H1 (cell line): ENCODE results near the gene UVSSA. TPM values are rescaled to one million over a fixed set of nuclear protein-coding genes. Genes with fewer than 3 reads are reported as not detected.

Experiments used
- CHD1 ChIP-seq: IDR thresholded peaks from 2 replicates; pipeline ENCODE4 v1.6.1; 2012; ENCODE audit warnings: low read depth, low read length, improper control_type of control experiment
- CHD7 ChIP-seq: fragments of 300-600 bp; sonication (generic); IDR thresholded peaks from 2 replicates; pipeline ENCODE4 v1.7.1; 2012; ENCODE audit warnings: low read length, moderate library complexity, mild to moderate bottlenecking, inconsistent platforms; ENCODE audit not compliant: insufficient replicate concordance
- CTCF ChIP-seq, 3 experiments: IDR thresholded peaks; 1 replicate in 2 of 3; 2 replicates in 1 of 3; pipeline versions ENCODE4 v1.5.1 to v1.6.1; 2011; ENCODE audit warnings: low read length in 3 of 3, mild to moderate bottlenecking in 3 of 3, inconsistent platforms in 2 of 3, low read depth in 1 of 3, moderate library complexity in 1 of 3; ENCODE audit not compliant: insufficient read depth in 1 of 3; ENCODE audit errors: control extremely low read depth in 1 of 3
- KDM1A ChIP-seq: fragments of 200-600, 300-600 bp; sonication (generic); IDR thresholded peaks from 2 replicates; pipeline ENCODE4 v1.7.1; 2016; ENCODE audit warnings: mild to moderate bottlenecking, low read length, borderline replicate concordance
- KDM5A ChIP-seq: fragments of 200-600 bp; IDR thresholded peaks from 2 replicates; pipeline ENCODE4 v1.7.1; 2012; ENCODE audit warnings: mild to moderate bottlenecking, low read length, inconsistent platforms, mixed read lengths
- SIX5 ChIP-seq: IDR thresholded peaks from 2 replicates; pipeline ENCODE4 v1.6.1; 2011; ENCODE audit warnings: mild to moderate bottlenecking, low read depth, low read length
- SP4 ChIP-seq: IDR thresholded peaks from 2 replicates; pipeline ENCODE4 v1.6.1; 2012; ENCODE audit warnings: low read length, inconsistent platforms
- SRF ChIP-seq: IDR thresholded peaks from 2 replicates; pipeline ENCODE4 v1.6.1; 2011; ENCODE audit warnings: mild to moderate bottlenecking, low read depth, low read length, moderate library complexity
- polyA plus RNA-seq, 7 experiments: library from polyadenylated mRNA; depleted of rRNA in 3 of 7; stranded (reverse) in 5 of 7; unstranded in 2 of 7; fragments of >200 nt in 5 of 7; fragments of 200-250 nt in 2 of 7; gene quantifications; 1 replicate in 5 of 7; 2 replicates in 1 of 7; 4 replicates in 1 of 7; pipeline versions ENCODE4 v1.2.1 to v1.2.3, GENCODE V29; 2011 to 2013; ENCODE audit warnings: missing spikeins in 2 of 7, mixed read lengths in 2 of 7
- total RNA-seq: library from RNA; stranded (reverse); fragmentation: NEBNext Ultra II Directional; extraction: Animal tissue kit (Norgen Biotek cat#: 25700); gene quantifications from 2 replicates; pipeline ENCODE4 v1.2.1, GENCODE V29; 2021

UVSSA gene
- total and polyA plus RNA-seq, 2 of the 8 experiments (the other 6 are each of a cell fraction or from before 2014, with no cell fraction given), result 14.5 to 19.4 TPM

- TF ChIP-seq CHD7 (no peak), SRF (no peak), SP4 (no peak), KDM1A (no peak), CHD1 (no peak), KDM5A (no peak), CTCF (IDR thresholded peaks at IDR 0.05; ENCODE audit: control extremely low read depth in 1 of 3, insufficient read depth in 1 of 3, low read depth in 1 of 3, low read length in 3 of 3) (no peak), SIX5 (no peak)
Measured at GRCh38 chr4:1399508-1400190, 52.6 kb downstream of the UVSSA start (continued).
